Mesendoderm (in vitro differentiated cells): ENCODE measurements around the gene SCGB1C1.

ENCODE experiments used
- DNase-seq: peaks from one replicate; pipeline ENCODE4 v3.0.0; 2013
- H2AK5ac ChIP-seq: 2 replicates; pipeline ENCODE4 v1.6.1; 2013; ENCODE audit warnings: low read length, inconsistent platforms
- H2BK120ac ChIP-seq: 2 replicates; pipeline ENCODE4 v1.6.1; 2013; ENCODE audit warnings: low read depth, mild to moderate bottlenecking, low read length, moderate library complexity, mixed read lengths
- H2BK15ac ChIP-seq: replicated peaks from 2 replicates; pipeline ENCODE4 v1.6.1; 2013; ENCODE audit warnings: low read depth, mild to moderate bottlenecking, moderate library complexity
- H2BK5ac ChIP-seq: 2 replicates; pipeline ENCODE4 v1.6.1; 2013; ENCODE audit warnings: low read length, inconsistent platforms
- H3K18ac ChIP-seq: 2 replicates; pipeline ENCODE4 v1.6.1; 2013; ENCODE audit warnings: mild to moderate bottlenecking, low read length, mixed read lengths
- H3K23ac ChIP-seq: one replicate; pipeline ENCODE4 v1.6.1; 2013; ENCODE audit warnings: low read length
- H3K27ac ChIP-seq: 2 replicates; pipeline ENCODE4 v1.5.1; 2013; ENCODE audit warnings: low read depth, mild to moderate bottlenecking, inconsistent platforms, low read length, moderate library complexity
- H3K27me3 ChIP-seq: 2 replicates; pipeline ENCODE4 v1.6.1; 2013; ENCODE audit warnings: low read length, control low read depth, mild to moderate bottlenecking, inconsistent platforms; ENCODE audit not compliant: insufficient read depth, poor library complexity
- H3K36me3 ChIP-seq: 2 replicates; pipeline ENCODE4 v1.6.1; 2013; ENCODE audit warnings: low read length, inconsistent platforms; ENCODE audit not compliant: control insufficient read depth, insufficient read depth
- H3K4ac ChIP-seq: one replicate; pipeline ENCODE4 v1.6.1; 2013; ENCODE audit warnings: low read depth, mild to moderate bottlenecking, low read length, moderate library complexity
- H3K4me1 ChIP-seq: 2 replicates; pipeline ENCODE4 v1.6.1; 2013; ENCODE audit warnings: low read depth, low read length, inconsistent platforms; ENCODE audit not compliant: control insufficient read depth
- H3K4me2 ChIP-seq: 2 replicates; pipeline ENCODE4 v1.6.1; 2013; ENCODE audit warnings: low read length
- H3K4me3 ChIP-seq: 2 replicates; pipeline ENCODE4 v1.5.1; 2013; ENCODE audit warnings: mild to moderate bottlenecking, low read length
- H3K56ac ChIP-seq: one replicate; pipeline ENCODE4 v1.6.1; 2013; ENCODE audit warnings: low read length
- H3K79me1 ChIP-seq: 2 replicates; pipeline ENCODE4 v1.6.1; 2013; ENCODE audit warnings: low read length, inconsistent platforms
- H3K79me2 ChIP-seq: 2 replicates; pipeline ENCODE4 v1.6.1; 2013; ENCODE audit warnings: mild to moderate bottlenecking, low read length; ENCODE audit not compliant: control insufficient read depth, insufficient read depth
- H3K9ac ChIP-seq: 2 replicates; pipeline ENCODE4 v1.6.1; 2013; ENCODE audit warnings: low read length, inconsistent platforms
- H4K5ac ChIP-seq: one replicate; pipeline ENCODE4 v1.6.1; 2013; ENCODE audit warnings: low read length
- H4K8ac ChIP-seq: one replicate; pipeline ENCODE4 v1.6.1; 2013; ENCODE audit warnings: low read depth, mild to moderate bottlenecking, control low read depth, low read length, moderate library complexity
- WGBS: extraction: QIAGEN DNeasy Blood & Tissue Kit; methylation state at CpG from one replicate; pipeline ENCODE4 v1.1.7; 2013; ENCODE audit warnings: low lambda C conversion rate, missing lambda C conversion rate; ENCODE audit not compliant: insufficient coverage; ENCODE audit errors: extremely low coverage; 5-methylcytosine and 5-hydroxymethylcytosine counted together

SCGB1C1 gene

GRCh38 chr11:203056-203944, 10.4 kb downstream of the SCGB1C1 start:
- Histone ChIP-seq H3K9ac (no peak overlapping the region), H2AK5ac (no peak overlapping the region), H3K4me1 (peaks cover 6% of the 10 kb centered on the region), H3K4ac (no peak overlapping the region), H3K79me2 (peaks cover 18% of the 10 kb centered on the region), H4K5ac (no peak overlapping the region), H3K4me3 (no peak overlapping the region), H4K8ac (no peak overlapping the region), H2BK120ac (no peak overlapping the region), H3K27ac (no peak overlapping the region), H2BK5ac (no peak overlapping the region), H2BK15ac (no peak overlapping the region), H3K27me3 (no peaks in the 10 kb centered on the region), H3K23ac (no peak overlapping the region), H3K4me2 (no peak overlapping the region), H3K56ac (peak overlapping the region; percentile 15), H3K36me3 (no peaks in the 10 kb centered on the region), H3K18ac (no peak overlapping the region), H3K79me1 (peaks cover 29% of the 10 kb centered on the region)
- WGBS = no CpG with 5 or more reads among the region's 7 CpGs
- no peak for DNase-seq

GRCh38 chr11:203945-204586, 11.2 kb downstream of the SCGB1C1 start:
- peaks cover 6% of the 10 kb centered on the region for H3K4me1 ChIP-seq
- no peak overlapping the region for H3K4ac ChIP-seq
- no peak overlapping the region for H2BK15ac ChIP-seq
- no peak overlapping the region for H3K23ac ChIP-seq
- no peak overlapping the region for H2AK5ac ChIP-seq
- H3K56ac ChIP-seq = no peak overlapping the region
- no CpG with 5 or more reads among the region's 4 CpGs for WGBS
- peaks cover 30% of the 10 kb centered on the region for H3K79me1 ChIP-seq
- H3K9ac ChIP-seq = no peak overlapping the region
- H3K4me3 ChIP-seq = no peak overlapping the region
- no peaks in the 10 kb centered on the region for H3K36me3 ChIP-seq
- H3K27me3 ChIP-seq = no peaks in the 10 kb centered on the region
- no peak overlapping the region for H3K27ac ChIP-seq
- H3K4me2 ChIP-seq = no peak overlapping the region
- no peak overlapping the region for H4K8ac ChIP-seq
- H3K79me2 ChIP-seq = peaks cover 21% of the 10 kb centered on the region
- DNase-seq = no peak
- no peak overlapping the region for H2BK5ac ChIP-seq
- H3K18ac ChIP-seq = no peak overlapping the region
- no peak overlapping the region for H2BK120ac ChIP-seq
- H4K5ac ChIP-seq = no peak overlapping the region

GRCh38 chr11:204587-205109, 11.8 kb downstream of the SCGB1C1 start:
- Histone ChIP-seq H2AK5ac (no peak overlapping the region), H2BK15ac (no peak overlapping the region), H3K4ac (no peak overlapping the region), H3K27ac (no peak overlapping the region), H3K23ac (no peak overlapping the region), H4K5ac (no peak overlapping the region), H3K4me1 (peaks cover 9% of the 10 kb centered on the region), H3K4me2 (no peak overlapping the region), H3K18ac (no peak overlapping the region), H2BK5ac (no peak overlapping the region), H2BK120ac (no peak overlapping the region), H3K56ac (no peak overlapping the region), H3K9ac (no peak overlapping the region), H3K79me2 (peaks cover 27% of the 10 kb centered on the region), H3K36me3 (no peaks in the 10 kb centered on the region), H3K4me3 (no peak overlapping the region), H3K27me3 (no peaks in the 10 kb centered on the region), H3K79me1 (peaks cover 35% of the 10 kb centered on the region), H4K8ac (no peak overlapping the region)
- no peak for DNase-seq
- WGBS = no CpG with 5 or more reads among the region's 12 CpGs

- Histone ChIP-seq H3K9ac (no peak overlapping the region), H4K5ac (no peak overlapping the region), H3K4me3 (no peak overlapping the region), H2BK120ac (no peak overlapping the region), H2AK5ac (no peak overlapping the region), H2BK5ac (no peak overlapping the region), H3K27ac (no peak overlapping the region), H3K4me1 (peaks cover 12% of the 10 kb centered on the region), H3K23ac (no peak overlapping the region), H3K18ac (no peak overlapping the region), H3K4ac (no peak overlapping the region), H3K36me3 (peaks cover 4% of the 10 kb centered on the region), H2BK15ac (no peak overlapping the region), H4K8ac (no peak overlapping the region), H3K79me2 (peaks cover 34% of the 10 kb centered on the region), H3K4me2 (no peak overlapping the region), H3K27me3 (no peaks in the 10 kb centered on the region), H3K79me1 (peaks cover 42% of the 10 kb centered on the region), H3K56ac (peak overlapping the region; percentile 10)
- no CpG with 5 or more reads among the region's 16 CpGs for WGBS
- DNase-seq = no peak
Measured at GRCh38 chr11:205221-206001, 12.5 kb downstream of the SCGB1C1 start.

- Histone ChIP-seq H3K79me1 (peaks cover 48% of the 10 kb centered on the region), H3K4me3 (no peak overlapping the region), H4K8ac (no peak overlapping the region), H3K4me2 (peak overlapping the region; percentile 96), H2BK120ac (no peak overlapping the region), H2BK5ac (no peak overlapping the region), H3K27me3 (no peaks in the 10 kb centered on the region), H3K56ac (peak overlapping the region; percentile 98), H3K27ac (no peak overlapping the region), H3K79me2 (peaks cover 39% of the 10 kb centered on the region), H3K23ac (no peak overlapping the region), H2AK5ac (no peak overlapping the region), H3K9ac (peak overlapping the region; percentile 93), H3K4ac (no peak overlapping the region), H3K18ac (no peak overlapping the region), H2BK15ac (no peak overlapping the region), H3K36me3 (peaks cover 4% of the 10 kb centered on the region), H3K4me1 (peaks cover 12% of the 10 kb centered on the region), H4K5ac (no peak overlapping the region)
- WGBS = no CpG with 5 or more reads among the region's 7 CpGs
- no peak for DNase-seq
Measured at GRCh38 chr11:206002-206384, 13.1 kb downstream of the SCGB1C1 start.
